NOMO-1 treated with dmso at 0.1 percent for 144 hours (cell line): Measurements from ENCODE around the gene NAA25.
"Not testable (repeated sequence)": the region's sequence is repeated elsewhere in the genome, so short reads cannot be mapped to it uniquely, and the experiment has no call there.

Experiments
- DNase-seq: peaks from one replicate; lab custom pipeline; 2025; ENCODE audit not compliant: unreplicated experiment; lab: John Stamatoyannopoulos, UW

The NAA25 gene

DNA sequence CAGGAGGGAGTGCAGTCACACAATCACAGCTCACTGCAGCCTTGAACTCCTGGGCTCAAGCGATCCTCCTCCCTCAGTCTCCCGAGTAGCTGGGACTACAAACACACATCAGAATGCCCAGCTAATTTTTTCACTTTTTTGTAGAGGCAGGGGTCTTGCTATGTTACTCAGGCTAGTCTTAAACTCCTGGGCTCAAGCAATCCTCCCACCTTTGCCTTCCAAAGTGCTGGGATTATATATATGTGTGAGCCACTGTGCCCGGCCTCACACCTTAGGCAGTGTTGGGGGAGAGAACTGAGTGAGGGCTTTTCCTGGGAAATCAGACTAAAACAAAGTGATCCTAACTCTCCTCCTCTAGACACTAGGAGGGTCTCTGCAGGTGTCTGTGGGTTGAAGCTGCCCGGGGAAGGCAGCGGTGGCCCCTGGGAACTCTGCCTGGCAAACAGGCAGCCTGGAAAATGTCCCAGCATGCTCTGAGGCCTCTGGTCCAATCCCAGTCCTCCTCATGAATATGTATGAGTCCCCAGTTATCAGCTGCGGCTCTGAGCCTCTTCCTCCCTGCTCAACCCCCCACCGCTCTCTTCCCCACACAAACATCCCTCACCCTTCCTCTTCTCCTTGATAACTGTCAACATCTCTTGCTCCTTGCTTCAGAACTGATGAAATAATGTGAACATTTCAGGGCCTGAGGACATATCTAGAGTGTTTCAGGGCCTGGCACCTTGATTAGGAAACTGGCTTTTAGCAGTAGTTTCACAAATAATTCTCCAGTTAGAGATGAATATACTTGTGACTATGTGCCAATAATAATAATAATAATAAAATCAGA lies 7.9 kb upstream of the NAA25 start:
- peak; percentile 14 for DNase-seq

DNA sequence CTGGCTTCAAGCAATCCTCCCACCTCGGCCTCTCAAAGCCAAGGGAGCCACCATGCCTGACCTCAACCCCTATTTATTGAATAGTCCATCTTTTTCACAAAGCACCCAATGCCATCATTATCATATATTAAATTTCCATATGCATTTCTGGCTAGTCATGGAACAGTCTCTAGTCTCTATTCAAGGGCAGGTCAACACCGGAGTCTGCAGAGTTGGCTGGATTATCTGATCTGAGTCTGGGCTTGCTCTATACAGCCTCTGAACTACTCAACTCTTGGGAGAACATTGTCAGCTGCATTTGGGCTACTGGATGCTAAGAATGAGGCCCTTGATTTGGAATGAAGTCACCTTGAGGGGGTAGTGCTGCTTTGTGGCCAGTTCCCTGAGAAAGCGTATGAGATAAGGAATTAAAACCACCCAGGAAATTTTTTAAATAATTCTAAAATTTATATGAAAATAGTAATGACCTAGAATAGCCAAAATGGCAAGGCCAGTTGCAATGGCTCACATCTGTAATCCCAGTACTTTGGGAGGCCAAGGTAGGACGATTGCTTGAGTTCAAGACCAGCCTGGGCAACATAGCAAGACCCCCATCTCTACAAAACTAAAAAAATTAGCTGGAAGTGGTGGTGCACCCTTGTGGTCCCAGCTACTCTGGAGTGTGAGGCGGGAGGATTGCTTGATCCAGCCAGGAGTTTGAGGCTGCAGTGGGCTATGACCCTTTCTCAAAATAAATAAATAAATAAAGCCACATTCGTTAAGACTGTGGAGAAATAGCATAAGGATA lies 6.9 kb upstream of the NAA25 start:
- DNase-seq = no peak

DNA sequence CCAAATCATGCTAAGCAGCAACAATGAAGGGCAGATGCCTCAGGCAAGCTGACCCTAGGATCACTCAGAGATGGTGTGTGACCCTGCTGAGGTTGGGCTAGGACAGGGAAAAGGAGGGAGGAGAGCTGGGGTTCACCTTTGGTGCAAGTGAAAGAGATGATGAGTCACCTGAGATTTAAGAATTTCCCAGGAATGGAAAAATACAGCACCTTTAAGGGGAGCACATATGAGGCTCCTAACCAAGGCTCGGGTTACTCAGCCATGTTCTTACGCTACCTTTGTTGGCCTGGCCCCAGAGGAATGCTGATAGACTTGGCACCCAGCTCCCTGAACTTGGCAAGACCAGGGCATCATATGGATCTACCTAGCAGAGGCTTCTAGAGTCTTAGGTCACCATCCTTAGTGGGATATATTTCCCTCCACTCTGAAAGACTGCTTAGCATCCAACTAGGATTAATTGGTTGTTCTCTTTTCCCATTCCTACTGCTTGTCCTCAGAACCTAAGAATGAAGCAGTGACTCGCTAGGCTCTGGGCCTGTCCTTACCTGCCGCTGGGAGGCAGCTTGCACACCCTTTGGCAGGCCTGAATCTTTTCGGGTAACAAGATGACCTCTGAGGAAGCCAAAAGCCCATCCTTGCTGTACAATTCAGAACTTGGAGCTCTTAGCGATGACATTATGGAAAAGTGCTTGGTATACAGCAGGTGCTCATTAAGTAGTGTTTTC lies 4.0 kb upstream of the NAA25 start:
- no peak for DNase-seq

DNA sequence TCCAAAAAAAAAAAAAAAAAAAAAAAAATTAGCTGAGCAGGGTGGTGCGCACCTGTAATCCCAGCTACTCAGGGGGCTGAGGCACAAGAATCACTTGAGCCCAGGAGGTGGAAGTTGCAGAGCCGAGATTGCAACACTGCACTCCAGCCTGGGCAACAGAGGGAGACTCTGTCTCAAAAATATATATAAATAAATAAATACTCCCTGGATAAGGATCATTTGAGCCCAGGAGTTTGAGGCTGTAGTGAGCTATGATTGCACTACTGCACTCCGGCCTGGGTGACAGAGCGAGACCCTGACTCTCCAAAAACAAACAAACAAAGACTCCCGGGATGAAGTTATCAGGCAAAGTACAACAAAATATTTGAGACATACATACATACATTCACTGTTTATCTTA lies 3.3 kb upstream of the NAA25 start:
- no peak for DNase-seq

DNA sequence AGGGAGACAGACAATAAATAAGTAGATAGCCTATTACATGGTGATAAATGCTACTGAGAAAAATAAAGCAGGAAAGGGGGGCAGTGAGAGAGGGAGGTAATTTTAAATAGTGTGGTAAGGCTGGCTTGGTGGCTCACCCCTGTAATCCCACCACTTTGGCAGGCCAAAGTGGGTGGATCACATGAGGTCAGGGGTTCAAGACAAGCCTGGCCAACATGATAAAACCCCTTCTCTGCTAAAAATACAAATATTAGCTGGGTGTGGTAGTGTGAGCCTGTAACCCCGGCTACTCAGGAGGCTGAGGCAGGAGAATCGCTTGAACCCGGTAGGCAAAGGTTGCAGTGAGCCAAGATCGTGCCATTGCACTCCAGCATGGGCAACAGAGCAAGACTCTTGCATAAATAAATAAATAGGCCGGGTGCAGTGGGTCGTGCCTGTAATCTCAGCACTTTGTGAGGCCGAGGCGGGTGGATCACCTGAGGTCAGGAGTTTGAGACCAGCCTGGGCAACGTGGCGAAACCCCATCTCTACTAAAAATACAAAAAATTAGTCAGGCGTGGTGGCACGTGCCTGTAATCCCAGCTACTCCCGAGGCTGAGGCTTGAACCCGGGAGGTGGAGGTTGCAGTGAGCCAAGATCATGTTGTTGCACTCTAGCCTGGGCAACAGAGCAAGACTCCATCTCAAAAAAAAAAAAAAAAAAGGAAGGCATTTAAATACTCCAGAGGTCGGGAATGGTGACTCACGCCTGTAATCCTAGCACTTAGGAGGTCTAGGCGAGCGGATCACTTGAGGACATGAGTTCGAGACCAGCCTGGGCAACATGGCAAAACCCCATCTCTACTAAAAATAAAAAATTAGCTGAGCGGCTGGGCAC lies 2.4 kb upstream of the NAA25 start:
- DNase-seq = not testable (repeated sequence)

DNA sequence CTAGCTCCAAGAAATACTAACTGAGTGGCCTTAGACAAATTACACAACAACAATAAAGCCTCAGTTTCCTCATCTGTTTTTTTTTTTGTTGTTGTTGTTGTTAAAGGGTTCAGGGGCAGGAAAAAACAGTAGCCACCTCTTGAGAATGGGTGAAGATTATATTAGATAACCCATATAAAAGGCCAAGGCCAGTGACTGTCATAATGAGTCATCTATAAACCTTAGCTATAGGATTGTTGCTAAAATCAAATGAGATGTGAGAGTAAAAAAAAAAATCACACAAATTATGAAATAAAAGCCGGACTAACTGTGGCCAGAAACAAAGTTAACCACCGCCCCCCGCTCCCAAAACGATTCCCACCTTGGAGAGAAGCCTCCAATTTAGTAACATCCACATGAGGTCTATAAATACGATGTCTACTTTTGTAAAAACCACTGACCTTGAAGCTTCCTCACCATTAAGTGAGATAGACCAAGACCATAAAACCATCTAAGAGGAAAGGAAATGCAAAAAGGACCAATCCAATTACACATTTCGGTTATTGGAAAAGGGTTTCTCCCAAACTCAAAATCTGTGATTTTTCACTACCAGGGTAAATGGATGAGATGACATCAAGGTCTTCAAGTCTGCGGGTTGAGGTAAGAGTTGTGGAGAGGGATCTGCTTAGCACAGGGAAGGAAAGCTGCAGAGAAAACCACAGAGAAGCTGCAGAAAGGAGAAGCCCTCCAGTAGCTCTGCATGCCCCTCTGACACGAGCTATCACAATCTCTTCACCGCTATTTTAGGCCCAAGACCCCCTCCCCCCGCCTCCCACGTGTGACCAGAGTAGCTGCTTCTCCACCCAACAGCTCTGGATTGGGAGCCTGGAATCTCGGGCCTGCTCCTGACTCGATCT lies 1.0 kb downstream of the NAA25 start:
- peak; percentile 62 for DNase-seq

DNA sequence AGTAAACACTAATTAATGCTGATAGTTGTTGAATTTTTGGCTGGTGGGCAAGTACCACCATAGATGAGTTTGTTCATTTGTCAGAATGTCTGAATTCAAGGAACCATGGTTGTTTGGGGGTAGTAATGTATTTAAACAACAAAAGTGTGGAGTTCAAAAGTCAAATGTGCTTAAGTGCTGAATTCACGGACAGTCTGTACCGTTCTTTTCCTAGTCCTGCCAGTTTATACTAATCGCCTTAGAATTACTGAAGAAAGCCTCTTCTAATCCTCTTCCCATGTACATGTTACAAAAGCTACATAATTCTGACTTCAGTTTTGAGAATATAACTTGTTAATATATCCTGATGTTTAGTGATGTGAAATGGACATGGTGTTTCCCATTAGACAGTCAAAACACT lies 2.7 kb downstream of the NAA25 start:
- no peak for DNase-seq

DNA sequence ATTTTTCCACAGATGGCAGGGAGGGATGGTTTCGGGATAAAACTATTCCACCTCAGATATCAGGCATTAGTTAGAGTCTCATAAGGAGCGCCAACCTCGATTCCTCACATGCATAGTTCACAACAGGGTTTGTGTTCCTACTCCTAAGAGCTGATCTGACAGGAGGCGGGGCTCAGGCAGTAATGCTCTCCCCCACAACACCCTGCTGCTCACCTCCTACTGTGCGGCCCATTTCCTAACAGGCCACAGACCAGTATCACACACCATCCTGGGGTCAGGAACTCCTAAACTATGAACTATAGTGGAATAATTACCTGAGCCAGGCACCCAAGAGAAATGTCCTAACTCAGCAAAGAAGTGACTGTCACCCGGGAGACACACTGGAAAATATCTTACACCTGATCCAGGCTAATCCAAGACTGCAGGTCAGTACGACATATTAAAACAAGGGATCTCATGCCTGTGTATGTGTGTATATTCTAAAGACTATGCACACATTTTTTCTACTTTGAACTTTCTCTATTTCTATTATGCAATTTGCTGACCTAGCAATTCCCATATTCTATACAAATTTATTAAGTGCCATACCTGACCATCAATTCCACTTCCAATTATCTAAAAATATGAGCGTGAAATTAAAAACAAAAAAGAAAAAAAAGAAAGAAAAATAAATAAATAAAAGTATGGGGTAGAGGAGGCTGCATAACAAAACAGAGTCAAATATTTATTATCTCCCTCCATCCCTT lies 4.7 kb downstream of the NAA25 start:
- no peak for DNase-seq

DNA sequence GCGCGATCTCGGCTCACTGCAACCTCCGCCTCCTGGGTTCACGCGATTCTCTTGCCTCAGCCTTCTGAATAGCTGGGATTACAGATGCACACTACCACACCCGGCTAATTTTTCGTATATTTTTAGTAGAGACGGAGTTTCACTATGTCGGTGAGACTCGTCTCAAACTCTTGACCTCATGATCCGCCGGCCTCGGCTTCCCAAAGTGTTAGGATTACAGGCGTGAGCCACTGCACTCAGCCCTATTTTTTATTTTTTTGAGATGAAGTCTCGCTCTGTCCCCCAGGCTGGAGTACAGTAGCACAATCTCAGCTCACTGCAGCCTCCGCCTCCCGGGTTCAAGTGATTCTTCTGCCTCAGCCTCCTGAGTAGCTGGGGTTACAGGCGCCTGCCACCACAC lies 5.8 kb downstream of the NAA25 start:
- DNase-seq = not testable (repeated sequence)

DNA sequence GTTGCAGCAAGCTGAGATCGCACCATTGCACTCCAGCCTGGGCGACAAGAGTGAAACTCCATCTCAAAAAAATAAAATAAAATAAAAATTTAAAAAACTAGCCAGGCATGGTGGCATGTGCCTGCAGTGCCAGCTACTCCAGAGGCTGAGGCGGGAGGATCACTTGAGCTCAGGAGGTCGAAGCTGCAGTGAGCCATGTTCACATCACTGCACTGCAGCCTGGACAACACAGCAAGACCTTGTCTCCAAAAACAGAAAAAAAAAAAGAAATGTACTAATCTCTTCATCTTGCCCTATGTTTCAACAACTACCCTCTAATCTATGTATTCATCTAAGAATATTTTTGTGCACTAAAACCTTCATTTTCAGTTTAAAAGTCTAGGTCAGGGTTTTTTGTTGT lies 6.5 kb downstream of the NAA25 start:
- DNase-seq = no peak

DNA sequence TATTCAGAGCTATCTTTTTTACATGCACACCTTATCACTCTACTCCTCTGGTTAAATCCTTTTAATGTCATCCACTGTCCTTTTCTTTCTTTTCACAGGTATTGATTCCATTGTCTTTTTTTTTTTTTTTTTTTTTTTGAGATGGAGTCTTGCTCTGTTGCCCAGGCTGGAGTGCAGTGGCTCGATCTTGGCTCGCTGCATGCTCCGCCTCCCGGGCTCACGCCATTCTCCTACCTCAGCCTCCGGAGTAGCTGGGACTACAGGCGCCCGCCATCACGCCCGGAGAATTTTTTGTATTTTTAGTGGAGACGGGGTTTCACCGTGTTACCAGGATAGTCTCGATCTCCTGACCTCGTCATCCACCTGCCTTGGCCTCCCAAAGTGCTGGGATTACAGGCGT lies 8.1 kb downstream of the NAA25 start:
- DNase-seq = not testable (repeated sequence)

DNA sequence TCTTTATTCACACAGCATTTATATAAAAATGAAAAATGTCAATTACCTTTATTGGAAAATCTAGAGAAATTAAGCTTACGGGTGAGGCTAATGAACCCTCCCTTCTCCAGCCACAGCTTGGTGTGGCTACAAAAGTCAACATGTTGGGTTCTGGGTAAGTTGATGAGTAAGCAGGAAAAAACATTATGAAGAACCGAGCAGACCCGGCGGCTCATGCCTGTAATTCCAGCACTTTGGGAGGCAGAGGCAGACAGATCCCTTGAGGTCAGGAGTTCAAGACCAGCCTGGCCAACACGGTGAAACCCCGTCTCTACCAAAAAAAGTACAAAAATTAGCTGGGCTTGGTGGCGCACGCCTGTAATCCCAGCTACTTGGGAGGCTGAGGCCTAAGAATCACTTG lies 10.9 kb downstream of the NAA25 start:
- no peak for DNase-seq

DNA sequence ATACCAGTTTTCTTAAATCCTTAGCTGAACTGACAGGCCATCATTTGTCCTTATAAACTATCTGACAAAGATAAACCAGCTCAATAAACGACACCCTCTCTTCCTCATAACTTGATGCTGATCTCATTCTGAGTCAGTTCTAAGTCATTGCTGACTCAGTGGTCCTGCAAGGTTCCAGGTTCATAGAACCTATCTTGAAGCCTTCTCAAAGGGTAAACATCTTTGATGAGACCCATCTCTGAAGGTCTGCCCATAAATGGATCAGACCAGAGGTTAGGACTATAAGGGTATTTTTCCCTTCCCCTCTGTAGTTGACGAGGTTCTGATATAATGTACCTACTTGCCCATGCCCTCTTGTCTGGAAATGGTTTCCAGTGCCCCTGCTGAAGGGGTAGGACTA lies 11.9 kb downstream of the NAA25 start:
- no peak for DNase-seq

DNA sequence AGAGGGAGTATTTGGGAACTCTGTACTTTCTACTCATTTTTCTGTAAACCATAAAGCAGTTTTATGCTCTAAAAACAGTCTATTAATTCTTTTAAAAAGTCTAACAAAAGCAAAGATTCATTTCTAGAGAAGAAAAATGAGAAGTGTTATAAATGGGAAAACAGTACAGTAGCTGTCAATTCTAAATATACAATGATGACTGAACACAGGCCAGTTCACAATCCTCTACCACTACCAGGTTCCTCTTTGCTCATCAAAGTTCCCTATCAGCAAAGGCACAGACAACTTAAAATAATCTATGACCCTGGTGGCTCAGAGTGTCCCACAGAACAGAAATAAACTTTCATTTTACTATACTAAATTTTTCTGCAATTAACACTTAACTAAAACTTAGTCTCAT lies 12.5 kb downstream of the NAA25 start:
- DNase-seq = peak; percentile 13

DNA sequence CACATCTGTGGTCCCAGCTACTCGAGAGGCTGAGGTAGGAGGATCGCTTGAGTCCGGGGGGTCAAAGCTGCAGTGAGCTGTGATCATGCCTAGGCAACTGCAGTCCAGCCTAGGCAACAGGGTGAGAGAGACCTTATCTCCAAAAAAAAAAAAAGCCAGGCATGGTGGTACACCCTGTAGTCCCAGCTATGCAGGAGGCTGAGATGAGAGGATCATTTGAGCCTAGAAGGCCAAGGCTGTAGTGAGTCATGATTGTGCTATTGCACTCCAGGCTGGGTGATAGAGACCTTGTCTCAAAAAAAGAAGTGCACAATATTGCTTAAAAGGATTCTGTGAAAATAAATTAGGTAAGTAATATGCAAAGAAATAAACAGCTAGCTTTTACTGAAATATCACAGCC lies 17.0 kb downstream of the NAA25 start:
- DNase-seq = no peak

DNA sequence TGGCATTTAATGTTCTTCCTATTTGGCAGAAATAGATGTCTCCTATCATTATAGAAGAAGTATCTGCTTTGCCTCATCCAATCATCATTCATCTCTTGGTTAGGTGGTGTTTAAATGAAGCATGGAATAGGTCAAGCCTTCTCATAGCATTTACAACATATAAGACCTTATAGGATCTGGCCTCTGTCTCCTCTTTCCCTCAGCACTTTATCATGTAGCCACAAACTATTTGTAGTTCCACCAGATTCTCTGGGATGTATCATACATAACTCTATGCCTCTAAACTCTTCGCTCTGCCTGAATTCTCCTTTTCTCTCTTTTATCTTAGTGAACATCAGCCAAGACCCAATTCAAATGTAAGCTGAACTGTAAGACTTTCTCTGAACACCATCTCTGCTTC lies 20.7 kb downstream of the NAA25 start:
- DNase-seq = no peak

DNA sequence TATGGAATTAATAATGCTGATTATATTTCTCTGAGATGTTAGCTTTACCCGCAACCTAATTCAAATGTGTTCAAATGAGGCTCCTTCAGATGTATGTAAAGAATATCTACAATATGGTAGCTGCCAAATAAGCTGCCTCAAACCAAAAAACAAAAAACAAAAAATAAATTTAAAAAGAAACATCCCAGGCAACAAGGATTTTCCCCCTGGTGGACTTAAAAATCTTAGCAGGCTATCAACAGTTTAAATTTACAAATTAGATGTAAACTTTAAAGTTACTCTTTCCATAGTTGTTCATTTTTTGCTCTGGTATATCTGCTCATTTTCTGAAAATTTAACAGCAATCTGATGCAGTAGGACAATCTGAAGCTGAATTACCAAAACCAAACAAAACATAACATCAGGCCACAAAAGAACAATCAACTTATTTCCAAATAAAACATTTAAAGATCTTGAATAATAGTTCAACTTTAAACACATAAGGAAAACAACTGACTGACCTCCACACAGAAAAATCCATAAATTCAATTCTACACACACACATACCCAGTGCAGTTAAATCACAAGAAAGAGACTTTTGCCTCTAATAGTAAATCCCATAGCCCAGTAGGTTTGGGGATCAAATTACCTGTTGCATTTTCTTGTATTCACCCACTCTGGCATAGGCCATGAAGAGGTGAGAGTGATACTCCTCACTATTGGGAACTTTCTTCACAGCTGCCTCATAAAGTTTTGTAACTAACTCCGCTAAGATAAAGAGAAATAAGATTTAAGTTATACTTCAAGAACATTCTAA lies 21.3 kb downstream of the NAA25 start:
- no peak for DNase-seq

DNA sequence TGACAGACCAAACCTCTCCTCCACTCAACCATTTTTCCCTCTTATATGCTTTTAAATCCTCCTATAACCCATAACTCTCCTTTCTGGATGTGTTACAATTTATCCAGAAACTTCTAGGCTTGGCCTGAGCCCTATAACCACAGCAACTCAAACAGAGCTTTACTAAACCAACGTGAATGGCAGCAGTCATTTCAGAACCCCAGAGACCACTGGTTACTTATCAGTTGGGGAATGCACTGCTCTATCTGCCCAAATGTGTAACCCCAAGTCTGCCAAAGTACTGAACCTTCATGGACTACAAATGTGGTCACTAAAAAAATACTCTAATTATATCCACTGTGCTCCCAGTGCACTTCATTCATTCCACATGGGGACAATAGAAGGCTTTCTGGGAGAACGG lies 42.0 kb downstream of the NAA25 start:
- no peak for DNase-seq
